ENCODE data around the gene ARHGAP26. TPM values are rescaled to one million over a fixed set of nuclear protein-coding genes. Genes with fewer than 3 reads are reported as not detected.
A peak's percentile ranks its signal among the peaks of the same experiment; 100 is the strongest.

ARHGAP26 gene
- total and polyA plus RNA-seq, 2 of the 4 experiments (the other 2 are of a cell fraction), result 0.54 to 0.56 TPM

- H2AFZ ChIP-seq (replicated peaks; ENCODE audit: low read length, poor library complexity), result peak overlapping the region; percentile 66
- H3K14ac ChIP-seq (replicated peaks; ENCODE audit: low read depth, low read length), result 0 out of 2 replicates have a peak overlapping the region, but pooled peaks have one; percentile 17
- H3K4ac ChIP-seq (ENCODE audit: low read depth, low read length), result peak overlapping the region; percentile 55; the same call in 1 of the 2 replicates
- H2BK5ac ChIP-seq (ENCODE audit: low read depth, low read length, poor library complexity, severe bottlenecking), result no peak overlapping the region
- H2BK15ac ChIP-seq (ENCODE audit: low read depth, low read length), result peak overlapping the region; percentile 6; the same call in 1 of the 3 replicates
- no peaks in the 10 kb centered on the region for H3K27me3 ChIP-seq (ENCODE audit: control insufficient read depth, insufficient read depth, low read length)
- DNase-seq (peak; percentile 54), ATAC-seq (ENCODE audit: low read depth) (peak; percentile 49; the same call in 1 of the 2 replicates)
- H3K36me3 ChIP-seq (ENCODE audit: control insufficient read depth, insufficient read depth, low read length), result no peaks in the 10 kb centered on the region
- H3K9ac ChIP-seq (ENCODE audit: low read depth, low read length), result no peak overlapping the region
- H3K9me1 ChIP-seq (ENCODE audit: insufficient read depth, low read length), result no peaks in the 10 kb centered on the region
- H3K27ac ChIP-seq (ENCODE audit: insufficient read depth, low read length), result no peak overlapping the region
- dilution Hi-C loops (cut with HindIII; ENCODE audit: low sequenced_read_pairs, unreplicated experiment) (no loop called here), intact Hi-C loops (cut with micrococcal nuclease) (no loop called here), in situ Hi-C loops (cut with MboI; ENCODE audit: low sequenced_read_pairs) (no loop called here)
- no peak overlapping the region for H2AK9ac ChIP-seq (replicated peaks; ENCODE audit: low read depth, low read length, poor library complexity)
- no peak overlapping the region for H3K23ac ChIP-seq (ENCODE audit: low read depth, low read length)
- no peak overlapping the region for H3K56ac ChIP-seq (ENCODE audit: extremely low read depth, insufficient read depth, low read length)
- H3K4me1 ChIP-seq (ENCODE audit: control insufficient read depth, insufficient read depth, low read length), result peaks cover 8% of the 10 kb centered on the region
- WGBS, 2 experiments (ENCODE audit: extremely low coverage in 2 of 2, insufficient read length in 1 of 2), result no CpG with 5 or more reads among the region's 6 CpGs
- H4K5ac ChIP-seq (ENCODE audit: low read depth, low read length), result no peak overlapping the region
- TF ChIP-seq MAZ (IDR thresholded peaks at IDR 0.05; ENCODE audit: borderline replicate concordance, low read depth, low read length) (no peak), MXI1 (IDR thresholded peaks at IDR 0.05; ENCODE audit: borderline replicate concordance, low read depth, low read length) (no peak)
- H3K4me2 ChIP-seq (ENCODE audit: low read depth, low read length), result no peak overlapping the region; the same call in 1 of the 2 replicates
- no TSS peak for BruUV-seq (replicated peaks)
- 0 out of 2 replicates have a peak overlapping the region, but pooled peaks have one; percentile 34 for H2BK20ac ChIP-seq (ENCODE audit: low read depth, low read length)
- H3K79me1 ChIP-seq (ENCODE audit: low read depth in 1 of 2, low read length in 2 of 2), result no peaks in the 10 kb centered on the region
- no peak overlapping the region for H2AK5ac ChIP-seq (ENCODE audit: low read depth, low read length)
- H3K4me3 ChIP-seq (ENCODE audit: insufficient read depth, low read depth, low read length), result no peak overlapping the region
- no peak overlapping the region for H3K18ac ChIP-seq (ENCODE audit: low read depth, low read length)
- ChIA-PET POLR2A (ENCODE audit: unreplicated experiment) (interaction anchor here (0.6 kb wide), 1 partner anchor 13 kb away, joined by 8 read pairs; no protein-coding TSS in a partner anchor), CTCF (interaction anchor here (0.6 kb wide), 1 partner anchor 178 kb away, joined by 3 read pairs; no protein-coding TSS in a partner anchor)
- H3K9me3 ChIP-seq (ENCODE audit: control insufficient read depth, insufficient read depth, low read length), result no peaks in the 10 kb centered on the region
- peak overlapping the region; percentile 32; the same call in 1 of the 2 replicates for H2BK120ac ChIP-seq (ENCODE audit: low read depth, low read length)
- H4K91ac ChIP-seq (ENCODE audit: insufficient read depth, low read depth, low read length), result no peak overlapping the region
- H4K20me1 ChIP-seq (ENCODE audit: insufficient read depth, low read length), result no peaks in the 10 kb centered on the region
- H4K8ac ChIP-seq (ENCODE audit: low read depth in 2 of 2, low read length in 2 of 2), result no peak overlapping the region
Observed at GRCh38 chr5:143213231-143213850, 443.2 kb downstream of the ARHGAP26 start.
